ENCODE data around the gene PTPN3.
"Not testable (repeated sequence)": the region's sequence is repeated elsewhere in the genome, so short reads cannot be mapped to it uniquely, and the experiment has no call there.

The PTPN3 gene

DNA sequence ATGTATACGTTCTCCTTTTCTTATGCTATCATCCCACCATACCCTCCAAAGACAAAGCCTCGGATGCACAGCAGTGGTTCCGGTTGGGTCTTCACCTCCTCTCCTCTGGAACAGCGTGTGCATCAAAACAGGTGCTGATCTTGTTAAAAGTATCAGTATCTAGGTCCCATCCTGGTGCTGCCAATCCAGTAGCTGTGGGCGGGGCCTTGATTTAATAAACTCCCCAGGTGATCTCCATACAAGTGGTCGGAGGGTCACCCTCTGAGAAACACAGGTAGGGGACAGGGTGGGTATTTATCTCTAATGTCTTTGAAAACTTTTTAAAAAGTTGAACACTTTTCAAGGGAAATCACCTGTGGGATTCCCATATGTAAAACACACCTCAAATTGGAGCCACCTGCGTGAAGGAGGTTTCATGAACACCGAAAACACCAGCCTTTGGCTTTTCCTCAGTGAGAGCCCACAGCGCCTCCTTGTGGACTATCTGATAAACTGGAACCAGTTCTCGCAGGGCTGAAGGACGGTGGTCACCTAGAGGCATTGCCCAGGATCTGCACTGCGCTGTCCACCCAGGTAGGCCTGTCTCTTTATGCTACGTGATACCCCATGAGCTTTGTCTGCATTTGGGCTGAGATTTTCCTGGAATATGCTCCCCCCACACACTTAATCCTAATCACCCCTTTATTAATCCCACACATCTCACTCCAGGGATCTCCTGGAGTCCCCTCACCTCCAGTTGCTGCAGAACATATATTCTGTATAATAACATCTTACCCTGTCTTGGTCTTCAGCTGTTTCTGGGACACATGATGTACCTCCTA lies 96.7 kb downstream of the PTPN3 start:
- peak; percentile 62 for DNase-seq (ENCODE audit: low spot score)

DNA sequence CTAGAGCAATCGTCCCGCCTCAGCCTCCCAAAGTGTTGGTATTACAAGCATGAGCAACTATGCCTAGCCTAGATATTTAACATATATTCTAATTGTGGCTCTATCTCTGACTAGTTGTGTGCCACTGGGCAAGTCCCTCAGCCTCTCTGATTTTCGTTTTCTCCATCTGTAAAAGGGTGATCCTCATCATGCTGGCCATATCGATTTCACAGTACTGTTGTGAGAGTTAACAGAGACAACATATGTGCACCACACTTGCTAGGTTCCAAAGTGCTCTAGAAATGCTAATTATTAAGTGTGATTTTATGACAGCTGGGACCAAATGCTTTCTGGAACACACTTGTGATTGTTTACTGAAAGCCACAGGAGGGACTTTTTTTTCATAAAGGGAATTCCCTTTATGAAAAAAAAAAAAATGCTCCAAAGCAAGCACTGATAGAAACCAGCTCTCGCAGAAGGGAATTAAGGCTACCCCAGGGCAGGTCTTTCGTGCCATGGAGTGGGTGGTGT lies 98.8 kb downstream of the PTPN3 start:
- no peak for DNase-seq (ENCODE audit: low spot score)

DNA sequence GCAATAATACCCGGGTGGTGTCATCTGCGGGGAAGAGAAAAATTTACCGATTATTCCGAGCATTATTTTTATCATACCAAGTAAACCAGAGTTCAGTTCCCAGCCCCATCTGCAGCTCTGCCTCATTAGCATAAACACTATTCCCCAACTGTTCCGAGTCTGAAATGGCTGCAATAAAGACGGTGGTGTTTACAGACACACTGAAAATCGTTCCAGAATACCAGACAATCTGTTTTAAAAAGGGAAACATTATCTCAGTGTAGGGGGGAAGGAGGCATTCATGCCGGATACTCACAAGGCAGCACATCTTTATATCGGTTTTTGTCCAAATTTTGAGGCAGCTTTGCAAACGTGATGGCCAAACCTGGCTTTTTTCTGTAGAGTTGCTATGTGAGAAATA lies 106.9 kb downstream of the PTPN3 start:
- DNase-seq (ENCODE audit: low spot score) = no peak

DNA sequence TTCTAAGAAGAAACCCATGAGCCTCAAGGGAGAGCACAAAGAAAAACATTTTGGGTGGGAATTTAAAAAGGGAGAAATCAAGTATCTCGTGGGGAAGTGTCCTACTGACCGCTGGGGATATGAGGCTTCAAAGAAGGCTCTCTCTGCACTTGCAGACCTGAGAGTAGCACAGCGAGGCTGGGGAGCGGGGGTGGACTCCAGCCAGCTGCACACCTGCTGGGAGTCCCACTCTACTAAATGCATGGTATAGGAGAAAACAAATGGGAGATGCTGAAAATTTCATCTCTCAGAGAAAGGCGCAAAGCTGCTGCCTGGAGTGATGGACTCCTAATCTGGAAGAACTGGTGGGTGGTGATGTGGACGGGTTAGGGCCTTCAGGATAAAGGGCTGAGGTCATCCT lies 110.3 kb downstream of the PTPN3 start:
- no peak for DNase-seq (ENCODE audit: low spot score)

DNA sequence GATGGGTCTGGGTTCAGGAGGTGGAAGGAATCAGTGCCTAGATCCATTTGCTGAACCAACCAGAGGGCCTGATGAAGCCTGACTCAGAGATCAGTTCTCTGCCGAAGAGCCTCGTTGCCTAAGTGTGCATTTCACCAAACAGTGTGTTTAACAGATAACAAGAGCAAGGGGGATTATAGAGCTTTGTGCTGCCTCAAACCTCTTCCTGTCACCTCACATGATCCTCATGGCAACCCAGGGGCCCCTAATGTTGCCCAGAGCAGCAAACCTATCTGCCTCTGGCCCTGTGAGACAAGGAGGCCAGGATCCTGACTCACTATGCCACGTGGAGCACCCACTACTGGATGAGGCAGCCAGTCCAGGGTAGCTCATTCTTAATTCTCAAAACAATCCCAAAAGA lies 110.9 kb downstream of the PTPN3 start:
- no peak for DNase-seq (ENCODE audit: low spot score)

DNA sequence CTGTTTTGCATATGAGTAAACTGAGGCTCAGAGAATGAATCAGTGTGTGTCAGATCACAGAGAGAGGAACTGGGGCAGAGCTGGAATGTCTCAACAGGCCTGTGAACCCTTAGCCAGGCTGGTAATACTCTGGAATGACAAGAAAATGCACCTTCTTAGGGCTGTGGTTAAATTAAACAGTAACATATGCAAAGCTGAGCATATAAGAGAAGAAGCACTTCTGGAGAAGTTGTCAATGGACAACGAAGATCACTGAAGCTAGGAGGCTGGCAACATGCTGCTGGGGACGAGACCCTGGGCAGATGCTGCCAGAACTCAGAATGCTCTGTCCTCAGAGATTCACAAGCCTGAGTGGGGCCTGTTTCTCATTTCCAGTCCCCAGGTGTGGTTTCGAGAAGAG lies 112.6 kb downstream of the PTPN3 start:
- DNase-seq (ENCODE audit: low spot score) = no peak

DNA sequence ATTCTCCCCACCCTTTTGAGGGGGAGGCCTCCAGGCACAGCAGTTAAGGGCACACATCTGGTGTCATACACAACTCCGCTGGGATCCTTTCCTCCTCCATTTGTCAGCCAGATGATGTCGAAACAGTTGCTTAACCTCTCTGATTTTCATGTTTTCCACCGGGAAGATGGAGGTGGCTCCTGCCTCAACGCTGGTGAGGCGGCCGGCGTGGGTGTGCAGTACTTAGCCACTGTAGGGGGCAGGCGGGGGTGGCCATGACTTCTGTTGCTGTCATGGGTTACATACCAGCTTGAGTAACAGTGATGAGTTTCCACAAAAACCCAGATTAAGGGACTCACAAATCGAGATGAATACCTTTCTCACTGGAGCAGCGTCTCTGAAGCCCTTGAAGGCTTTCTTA lies 114.2 kb downstream of the PTPN3 start:
- DNase-seq (ENCODE audit: low spot score) = no peak

DNA sequence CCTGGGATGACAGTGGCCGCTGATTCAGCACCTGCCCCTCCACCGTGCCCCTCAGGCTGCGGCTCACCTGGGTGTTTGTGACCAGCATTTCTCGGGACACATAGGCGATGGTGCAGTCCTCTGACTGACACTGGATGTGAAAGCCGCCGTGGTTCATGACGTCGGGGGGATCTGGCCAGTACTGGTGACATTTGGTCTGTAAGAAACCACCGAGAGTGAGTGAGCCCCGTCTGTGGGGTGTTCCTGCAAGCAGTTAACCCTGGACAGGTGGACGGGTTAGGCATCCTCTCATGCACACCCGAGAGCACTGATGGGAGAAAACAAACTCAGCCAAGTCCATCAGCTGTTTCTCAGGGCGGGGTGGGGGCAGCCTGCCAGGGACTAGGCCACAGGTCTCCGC lies 114.8 kb downstream of the PTPN3 start:
- no peak for DNase-seq (ENCODE audit: low spot score)

DNA sequence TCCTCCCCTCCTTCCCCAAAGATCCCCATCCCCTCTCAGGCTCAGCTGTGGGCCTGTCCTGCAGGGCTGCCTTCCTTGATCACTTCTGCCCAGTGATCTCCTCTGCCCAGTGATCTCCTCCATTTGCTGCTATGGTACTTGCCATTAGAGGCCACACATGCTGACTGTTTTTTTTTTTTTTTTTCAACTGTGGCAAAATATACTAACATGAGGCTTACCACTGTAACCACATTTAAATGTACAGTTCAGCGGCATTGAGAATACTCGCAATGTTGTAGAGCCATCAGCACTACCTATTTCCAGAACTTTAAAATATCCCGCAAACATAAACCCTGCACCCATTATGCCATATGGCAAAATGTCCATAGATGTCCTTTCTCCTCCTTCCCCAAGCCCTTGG lies 115.5 kb downstream of the PTPN3 start:
- no peak for DNase-seq (ENCODE audit: low spot score)

DNA sequence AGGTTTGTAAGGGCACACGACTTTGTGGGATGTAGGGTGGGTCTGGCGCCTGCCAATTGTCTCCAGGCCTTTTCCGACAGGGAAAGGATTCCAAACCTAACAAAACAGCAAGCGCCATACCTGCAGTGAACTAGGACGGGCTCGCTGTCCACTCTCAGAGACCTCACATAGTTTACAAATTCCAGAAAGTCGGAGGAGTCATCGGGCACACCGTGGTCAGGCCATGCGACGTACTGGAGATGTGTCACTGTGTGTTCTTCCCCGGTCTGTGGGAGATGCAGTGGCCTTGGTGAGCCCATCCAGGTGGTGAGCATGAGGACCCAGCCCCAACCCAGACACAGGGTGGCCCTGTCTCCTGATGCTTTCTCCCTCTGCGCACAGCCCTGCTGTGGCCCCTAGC lies 115.9 kb downstream of the PTPN3 start:
- no peak for DNase-seq (ENCODE audit: low spot score)

DNA sequence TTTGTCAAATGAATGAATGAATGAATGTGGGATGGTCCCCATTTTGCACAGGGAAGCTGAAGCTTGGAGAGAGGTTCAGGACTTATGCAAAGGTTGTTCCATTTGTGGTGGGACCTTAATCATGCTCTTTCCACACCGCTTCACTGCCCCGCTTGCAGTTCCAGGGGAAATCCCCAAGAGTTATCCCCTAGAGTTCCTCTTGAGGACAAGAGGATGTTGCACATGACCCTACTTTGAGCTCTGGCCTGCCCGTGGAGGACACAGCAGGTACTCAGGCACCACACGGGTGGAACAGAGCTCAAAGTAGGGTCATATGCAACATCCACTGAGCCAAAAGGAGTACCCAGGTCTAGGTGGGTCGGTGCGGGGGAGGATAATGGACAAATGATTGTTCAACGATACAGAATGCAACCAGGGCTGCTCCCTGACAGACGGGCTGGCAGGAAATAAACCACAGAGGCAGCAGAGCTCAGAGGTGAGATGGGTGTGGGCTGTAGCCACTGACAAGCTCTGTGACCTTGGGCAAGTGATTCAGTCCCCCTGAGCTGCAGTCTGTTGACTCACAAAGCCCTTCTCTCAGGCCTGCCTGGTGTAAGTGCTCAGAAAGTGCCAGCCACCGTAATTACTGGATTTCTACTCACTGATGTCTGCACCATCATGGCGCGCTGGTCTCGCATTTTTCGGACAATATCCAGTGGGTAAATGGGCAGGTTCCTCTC lies 116.9 kb downstream of the PTPN3 start:
- DNase-seq (ENCODE audit: low spot score) = peak; percentile 32

DNA sequence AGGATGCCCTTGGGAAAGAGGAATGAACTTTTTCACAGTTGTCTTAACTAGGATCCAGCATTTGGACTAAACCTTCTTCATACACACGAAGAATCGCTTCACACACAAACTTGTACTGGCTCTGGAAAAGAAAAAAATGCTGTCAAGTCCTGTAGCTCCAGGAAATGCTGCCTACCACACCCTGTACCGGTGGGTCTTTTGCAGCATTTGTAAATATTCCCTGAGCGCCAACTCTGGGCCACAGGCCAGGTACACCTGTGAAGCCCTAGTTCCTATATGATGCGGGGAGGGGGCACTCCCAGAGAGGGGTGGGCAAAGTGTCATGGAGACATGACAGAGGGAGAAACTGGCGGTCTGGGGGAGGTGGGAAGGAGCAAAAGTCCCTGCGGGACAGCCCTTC lies 118.6 kb downstream of the PTPN3 start:
- no peak for DNase-seq (ENCODE audit: low spot score)

DNA sequence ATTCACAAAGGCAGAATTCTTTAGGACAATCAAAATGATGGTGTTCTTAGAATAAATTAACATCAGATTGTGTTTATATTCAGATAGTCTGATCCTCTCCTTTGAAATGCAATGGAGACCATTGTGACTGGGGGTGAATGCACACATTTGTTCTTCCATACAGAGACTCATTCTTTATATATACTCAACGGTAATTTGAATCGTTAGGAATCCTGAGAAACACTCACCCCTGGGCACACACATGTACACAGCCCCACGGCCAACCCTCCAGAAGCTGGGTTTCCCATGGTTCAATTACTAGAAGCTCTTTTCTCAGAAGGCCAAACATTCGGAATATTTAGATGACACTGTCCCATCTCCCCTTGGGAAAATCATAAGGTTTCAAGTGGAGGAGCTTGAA lies 119.8 kb downstream of the PTPN3 start:
- no peak for DNase-seq (ENCODE audit: low spot score)

DNA sequence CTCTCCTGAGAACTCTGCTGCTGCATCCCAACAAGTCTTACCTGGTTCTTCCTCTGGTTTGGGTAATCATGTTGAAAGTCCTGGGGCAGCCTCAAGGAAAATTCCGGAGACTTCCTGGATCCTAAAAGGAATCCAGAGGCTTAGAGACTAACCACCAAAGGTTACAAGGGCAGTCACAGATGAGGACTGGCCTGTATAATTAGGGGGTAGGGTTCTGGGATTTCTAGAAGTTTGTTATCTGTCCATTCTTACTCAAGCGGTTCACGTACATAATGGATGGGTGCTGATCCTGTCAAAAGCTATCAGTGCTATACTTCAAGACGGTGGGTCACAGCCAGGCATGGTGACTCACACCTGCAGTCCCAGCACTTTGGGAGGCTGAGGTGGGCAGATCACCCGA lies 125.9 kb downstream of the PTPN3 start:
- no peak for DNase-seq (ENCODE audit: low spot score)

DNA sequence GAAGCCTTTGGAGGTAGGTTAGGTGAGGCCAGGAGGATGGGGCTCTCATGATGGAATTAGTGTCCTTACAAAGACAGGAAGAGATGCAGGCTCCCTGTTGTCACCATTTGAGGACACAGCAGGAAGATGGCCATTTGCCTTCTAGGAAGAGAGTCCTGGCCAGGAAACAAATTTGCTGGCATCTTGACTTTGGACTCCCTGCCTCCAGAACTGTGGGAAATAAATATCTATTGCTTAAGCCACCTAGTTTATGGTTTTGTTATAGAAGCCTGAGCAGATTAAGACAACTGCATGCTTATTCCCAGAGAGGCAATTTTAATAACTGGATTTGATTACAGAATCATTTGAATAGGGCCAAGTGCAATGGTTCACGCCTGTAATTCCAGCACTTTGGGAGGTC lies 126.7 kb downstream of the PTPN3 start:
- DNase-seq (ENCODE audit: low spot score) = no peak

DNA sequence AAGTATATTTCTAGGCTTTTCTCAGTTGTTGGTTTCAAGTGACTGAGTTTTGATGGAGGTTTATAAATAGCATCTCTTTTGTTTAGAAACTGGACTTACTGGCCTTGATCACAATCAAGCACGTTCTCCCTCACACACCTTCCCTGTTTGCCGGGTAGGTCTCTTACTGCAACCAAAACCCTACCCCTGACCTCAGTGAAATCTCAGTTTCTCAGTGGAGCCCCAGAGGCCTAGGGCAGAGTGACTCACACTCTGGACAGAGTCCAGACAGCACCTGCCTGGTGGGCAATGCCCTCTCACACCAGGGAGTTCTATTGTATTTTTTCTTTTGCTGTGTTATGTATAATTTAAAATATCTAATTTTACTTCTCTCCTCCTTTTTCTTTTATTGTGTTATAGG lies 128.8 kb downstream of the PTPN3 start:
- no peak for DNase-seq (ENCODE audit: low spot score)

DNA sequence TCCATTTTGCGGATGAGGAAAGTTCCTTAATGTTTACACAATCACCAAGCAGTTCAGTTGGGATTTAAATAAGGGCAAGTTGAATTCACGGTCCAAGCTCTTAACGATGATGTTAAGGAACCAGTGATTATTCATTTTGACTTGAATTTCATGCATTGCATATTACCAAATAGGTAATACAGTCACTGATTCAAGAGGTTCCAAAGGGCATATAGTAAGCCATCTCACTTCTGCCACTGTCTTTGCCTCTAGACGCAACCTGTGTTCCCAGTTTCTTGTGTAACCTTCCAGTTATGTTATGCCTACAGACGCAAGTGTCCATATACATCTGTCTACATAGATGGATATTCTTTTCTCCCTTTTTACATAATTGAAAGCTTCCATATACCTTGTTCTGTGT lies 137.3 kb downstream of the PTPN3 start:
- DNase-seq (ENCODE audit: low spot score) = no peak

DNA sequence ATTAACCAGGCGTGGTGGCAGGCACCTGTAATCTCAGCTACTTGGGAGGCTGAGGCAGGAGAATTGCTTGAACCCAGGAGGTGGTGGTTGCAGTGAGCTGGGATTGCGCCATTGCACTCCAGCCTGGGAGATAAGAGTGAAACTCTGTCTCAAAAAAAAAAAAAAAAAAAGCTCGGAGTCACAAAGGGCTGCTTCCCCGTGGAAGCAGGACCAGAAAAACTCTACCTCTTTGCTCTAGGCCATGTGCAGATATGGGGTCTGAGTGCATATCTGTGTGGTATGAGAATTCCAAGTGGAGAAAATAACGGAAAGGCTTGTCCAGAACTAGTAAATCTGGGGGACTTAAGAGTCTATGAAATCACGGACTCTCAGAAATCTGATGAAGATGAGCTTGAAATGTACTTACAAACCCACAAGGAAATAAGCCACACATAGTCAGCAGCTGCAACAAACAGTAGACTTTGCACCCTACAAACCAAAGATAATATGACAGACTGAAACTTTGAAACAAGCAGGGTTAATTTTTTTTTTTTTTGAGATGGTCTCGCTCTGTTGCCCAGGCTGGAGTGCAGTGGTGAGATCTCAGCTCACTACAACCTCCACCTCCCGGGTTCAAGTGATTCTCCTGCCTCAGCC lies 139.0 kb downstream of the PTPN3 start:
- DNase-seq (ENCODE audit: low spot score) = not testable (repeated sequence)

DNA sequence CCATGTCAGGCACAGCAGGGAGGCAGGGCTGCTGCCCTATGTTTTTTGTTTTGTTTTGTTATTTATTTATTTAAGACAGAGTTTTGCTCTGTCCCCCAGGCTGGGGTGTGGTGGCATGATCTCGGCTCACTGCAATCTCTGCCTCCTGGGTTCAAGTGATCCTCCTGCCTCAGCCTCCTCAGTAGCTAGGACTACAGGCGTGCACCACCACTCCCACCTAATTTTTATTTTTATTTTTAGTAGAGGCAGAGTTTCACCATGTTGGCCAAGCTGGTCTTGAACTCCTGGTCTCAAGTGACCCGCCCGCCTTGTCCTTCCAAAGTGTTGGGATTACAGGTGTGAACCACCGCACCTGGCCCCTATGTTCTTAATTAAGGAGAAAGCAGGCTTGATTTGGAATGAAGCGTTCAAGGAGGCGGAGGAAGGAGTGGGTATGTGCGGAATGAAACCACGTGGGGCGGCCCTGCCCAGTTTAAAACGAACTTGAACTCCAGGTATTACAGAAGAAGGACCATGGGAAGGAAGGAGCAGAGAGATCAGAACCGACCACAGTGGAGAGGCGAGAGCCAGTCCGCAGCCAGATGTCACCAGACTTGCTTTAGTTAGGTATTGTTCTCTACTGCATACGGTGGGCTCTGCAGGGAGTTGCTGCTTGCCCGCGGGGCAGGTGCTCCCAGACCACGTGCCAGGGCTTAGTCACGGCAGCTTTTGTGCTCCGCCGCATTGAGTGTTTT lies 142.4 kb downstream of the PTPN3 start:
- no peak for DNase-seq (ENCODE audit: low spot score)

DNA sequence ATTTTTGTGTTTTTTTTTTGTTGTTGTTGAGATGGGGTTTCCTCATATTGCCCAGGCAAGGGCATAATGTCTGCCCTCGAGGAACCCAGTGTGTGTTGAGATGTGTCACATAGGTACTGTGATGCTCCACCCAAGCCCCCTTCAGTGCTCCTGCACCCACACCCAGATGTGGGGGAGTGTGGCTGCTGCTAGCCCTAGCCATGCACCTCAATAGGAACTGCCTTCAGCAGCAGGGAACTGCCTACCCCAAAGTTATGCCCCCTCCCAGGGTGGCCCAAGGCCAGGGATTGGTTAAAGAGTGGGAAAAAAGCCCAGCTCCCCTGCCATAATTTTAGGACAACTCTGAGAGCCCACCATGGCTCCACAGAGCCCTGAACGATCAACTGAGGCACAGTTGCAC lies 143.9 kb downstream of the PTPN3 start:
- no peak for DNase-seq (ENCODE audit: low spot score)

DNA sequence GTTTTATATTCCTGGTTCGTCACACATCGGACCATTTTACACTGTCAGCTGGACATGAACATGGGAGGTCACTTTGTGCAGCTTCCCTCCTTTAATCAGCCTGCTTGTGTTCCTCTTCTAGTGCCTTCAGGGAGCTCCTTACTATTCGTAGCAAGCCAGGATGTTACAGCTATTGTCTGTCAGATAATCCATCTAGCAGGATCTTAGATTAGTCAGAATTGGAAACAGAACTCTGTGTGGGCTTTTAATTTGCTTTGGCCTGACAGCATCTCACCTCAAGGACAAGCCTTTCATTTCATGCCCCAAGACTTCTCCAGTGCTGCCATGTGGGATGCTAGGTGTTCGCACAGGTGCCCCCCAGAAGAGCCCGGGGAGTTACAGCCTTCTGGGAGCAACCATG lies 147.1 kb downstream of the PTPN3 start:
- no peak for DNase-seq (ENCODE audit: low spot score)

DNA sequence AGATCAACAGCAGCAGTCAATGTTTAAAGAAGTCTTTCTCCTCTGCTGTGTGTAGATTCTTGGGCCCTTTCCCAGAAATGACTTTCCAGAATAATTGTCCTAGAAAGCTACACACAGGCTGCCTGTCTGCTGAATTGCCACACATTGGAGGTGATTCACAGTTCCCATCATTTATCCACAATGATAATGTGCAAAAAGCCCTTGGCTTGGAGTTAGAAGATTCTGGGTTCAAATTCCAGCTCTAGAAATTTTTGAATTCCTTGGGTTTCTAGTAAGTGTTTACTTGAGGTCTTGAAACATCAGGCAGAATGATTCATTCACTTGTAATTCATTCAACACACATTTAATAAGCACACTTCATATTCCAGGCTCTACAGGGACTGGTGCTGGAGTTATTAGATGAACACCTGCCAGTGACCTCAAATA lies 148.7 kb downstream of the PTPN3 start:
- DNase-seq (ENCODE audit: low spot score) = no peak

Data from germinal center (tissue), 1 donor.